Hair follicular keratinocyte (primary cell): ENCODE data around the gene TMEM54. TPM values are rescaled to one million over a fixed set of nuclear protein-coding genes. Genes with fewer than 3 reads are reported as not detected.

ENCODE experiments used
- total RNA-seq: library from RNA; depleted of rRNA; stranded (reverse); fragments of >200 nt; gene quantifications from 2 replicates; pipeline ENCODE4 v1.2.3, GENCODE V29; 2015

Gene TMEM54
- 294 and 312 TPM in 2 replicates for total RNA-seq

GRCh38 chr1:32900956-32901822 is at the start of gene TMEM54:
Gene TMEM54, minus strand, starts transcription at chr1:32901389. Its CDS starts 151 bp downstream, at chr1:32901238.

GRCh38 chr1:32886004-32886827 is 15.0 kb downstream of the TMEM54 start, which contains the start of gene HPCA:
Gene HPCA, plus strand, starts transcription at chr1:32886491. Its CDS starts 2,408 bp downstream, at chr1:32888899.

DNA sequence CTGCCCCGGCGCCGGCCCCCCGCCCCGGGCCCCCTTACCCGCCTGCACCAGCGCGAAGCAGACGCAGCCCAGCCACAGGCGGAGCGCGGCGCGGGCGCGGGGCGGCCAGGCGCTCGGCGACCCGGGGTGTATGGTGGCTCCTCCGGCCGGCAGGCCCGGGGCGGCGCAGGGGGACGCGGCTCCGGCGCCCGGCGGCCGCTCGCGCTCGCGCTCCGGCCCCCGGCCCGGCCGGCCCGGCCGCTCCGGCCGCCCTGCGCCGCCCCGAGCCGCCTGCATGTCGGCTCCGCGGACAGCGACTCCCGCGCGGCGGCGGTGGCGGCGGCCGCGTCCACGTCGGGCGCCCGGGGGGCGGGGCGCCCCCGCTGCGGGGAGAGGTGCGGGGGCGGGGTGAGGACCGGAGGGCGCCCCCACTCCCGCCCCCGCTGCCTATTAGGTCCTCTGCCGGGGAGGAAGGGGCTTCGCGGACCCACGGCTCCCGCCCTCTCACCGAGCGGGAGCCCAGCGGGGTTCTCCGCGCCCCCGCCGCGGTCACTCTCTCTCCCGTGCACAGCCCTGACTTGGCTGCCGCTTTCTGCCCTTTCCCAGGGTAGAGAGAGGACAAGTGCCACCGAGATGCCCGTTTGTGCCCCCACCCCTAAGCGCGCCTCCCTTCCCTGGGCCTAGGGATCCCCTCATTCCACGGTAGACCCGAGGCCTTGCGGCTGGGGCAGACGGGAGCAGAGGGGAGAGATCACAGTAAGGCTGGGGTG is 30.4 kb downstream of the TMEM54 start, which contains the start of gene FNDC5:
Gene FNDC5 (minus strand): TSS at position 298 of the 749 bp plus-strand sequence.

Other genes starting within 250 kb of the TMEM54 start
- 6.2 and 8.7 TPM in 2 replicates for gene SYNC, start 198.6 kb downstream of the TMEM54 start, total RNA-seq
- gene YARS1, start 84.0 kb downstream of the TMEM54 start, total RNA-seq, result 140 and 159 TPM in 2 replicates
- 11.7 and 13.3 TPM in 2 replicates for gene S100PBP, start 83.7 kb downstream of the TMEM54 start, total RNA-seq
- not detected in 2 replicates for gene FNDC5, start 30.5 kb downstream of the TMEM54 start, total RNA-seq
- not detected in 2 replicates for gene HPCA, start 14.9 kb downstream of the TMEM54 start, total RNA-seq
- 30.1 and 45.8 TPM in 2 replicates for gene RNF19B, start 63.4 kb upstream of the TMEM54 start, total RNA-seq
- gene AK2, start 135.5 kb upstream of the TMEM54 start, total RNA-seq, result 213 and 323 TPM in 2 replicates
- 1.3 and 6.8 TPM in 2 replicates for gene AZIN2, start 179.8 kb upstream of the TMEM54 start, total RNA-seq